HCT116 (cell line): Measurements from ENCODE around the gene CARD9. TPM values are rescaled to one million over a fixed set of nuclear protein-coding genes. Genes with fewer than 3 reads are reported as not detected.

Experiments
- ATAC-seq: fragments of 200-7000 bp; cut with Tn5 transposase; 2 replicates; pipeline ENCODE4 v1.9.1; 2020; ENCODE audit warnings: mild to moderate bottlenecking, moderate library complexity
- BruUV-seq: library from RNA; stranded (reverse); fragments of 400-500 nt; replicated peaks from 2 replicates; lab custom pipeline; 2021; lab: Mats Ljungman, UMichigan
- CTCF ChIA-PET: fragments of 300-600 bp; sonication (Branson Sonifier 250); formaldehyde crosslinking; loops from one replicate; lab custom pipeline; 2021; ENCODE audit warnings: antibody characterized with exemption; lab: Charles Lee
- POLR2A ChIA-PET: fragments of 300-600, 350-600 bp; sonication (Branson Sonifier 250); formaldehyde crosslinking; loops from one replicate; lab custom pipeline; 2021; ENCODE audit warnings: antibody characterized with exemption; lab: Charles Lee
- RAD21 ChIA-PET, 2 experiments: fragments of 300-600 bp; sonication (Branson Sonifier 250); formaldehyde crosslinking; loops; one replicate each; lab custom pipeline; 2023; ENCODE audit warnings: low total read pairs in 2 of 2; ENCODE audit not compliant: uncharacterized antibody in 2 of 2, unreplicated experiment in 2 of 2, low non-redundant PET in 1 of 2; lab: Charles Lee
- DNase-seq: peaks from one replicate; pipeline ENCODE4 v3.0.0-alpha.2; 2010; ENCODE audit warnings: low read depth, low spot score
- H2AFZ ChIP-seq: fragments of 200-600 bp; shearing (Covaris generic), sonication (generic); 2 replicates; pipeline ENCODE4 v1.6.1; 2017; ENCODE audit warnings: low read depth, mixed run types, mixed read lengths, antibody characterized with exemption, low read length; ENCODE audit not compliant: poor library complexity, severe bottlenecking
- H3K27ac ChIP-seq: 2 replicates; pipeline ENCODE4 v1.5.1; 2012; ENCODE audit warnings: low read depth, low read length
- H3K27me3 ChIP-seq: fragments of 200-600 bp; sonication (generic); 2 replicates; pipeline ENCODE4 v1.6.1; 2016; ENCODE audit warnings: mixed run types, low read length, mixed read lengths; ENCODE audit not compliant: insufficient read depth
- H3K36me3 ChIP-seq, 2 experiments: fragments of 200-500 bp in 1 of 2; fragments of 200-600 bp in 1 of 2; sonication (Bioruptor generic) in 1 of 2; sonication (generic) in 1 of 2; 2 replicates each; pipeline versions ENCODE4 v1.5.1 to v1.6.1; 2014 to 2016; ENCODE audit warnings: low read length in 2 of 2, inconsistent platforms in 1 of 2, mixed read lengths in 1 of 2, mixed run types in 1 of 2; ENCODE audit not compliant: insufficient read depth in 2 of 2, control insufficient read depth in 1 of 2
- H3K4me1 ChIP-seq, 2 experiments: fragments of 200-600 bp in 1 of 2; sonication (generic) in 1 of 2; 2 replicates each; pipeline versions ENCODE4 v1.5.1 to v1.6.1; 2012 to 2017; ENCODE audit warnings: low read length in 2 of 2, inconsistent platforms in 1 of 2, mild to moderate bottlenecking in 1 of 2, mixed read lengths in 1 of 2, mixed run types in 1 of 2, moderate library complexity in 1 of 2; ENCODE audit not compliant: insufficient read depth in 2 of 2, control insufficient read depth in 1 of 2
- H3K4me2 ChIP-seq: fragments of 200-600 bp; sonication (generic); 2 replicates; pipeline ENCODE4 v1.6.1; 2017; ENCODE audit warnings: mixed run types, low read length, mixed read lengths
- H3K4me3 ChIP-seq, 2 experiments: fragments of 200-600 bp in 1 of 2; sonication (generic) in 1 of 2; replicated peaks in 1 of 2; 2 replicates each; pipeline ENCODE4 v1.5.1; 2011 to 2016; ENCODE audit warnings: low read length in 2 of 2, control low read depth in 1 of 2, low read depth in 1 of 2, mild to moderate bottlenecking in 1 of 2, mixed read lengths in 1 of 2, mixed run types in 1 of 2
- H3K79me2 ChIP-seq: fragments of 200-600 bp; sonication (generic); 2 replicates; pipeline ENCODE4 v1.6.1; 2017; ENCODE audit warnings: mild to moderate bottlenecking, mixed run types, low read length, moderate library complexity, mixed read lengths; ENCODE audit not compliant: insufficient read depth
- H3K9ac ChIP-seq: fragments of 200-600 bp; sonication (generic); 2 replicates; pipeline ENCODE4 v1.6.1; 2016; ENCODE audit warnings: low read length, mixed read lengths
- H3K9me2 ChIP-seq: fragments of 200-600 bp; sonication (generic), shearing (Covaris generic); 2 replicates; pipeline ENCODE4 v1.6.1; 2017; ENCODE audit warnings: mixed run types, mild to moderate bottlenecking, moderate library complexity; ENCODE audit not compliant: insufficient read depth
- H3K9me3 ChIP-seq, 2 experiments: fragments of 200-500 bp in 1 of 2; fragments of 200-600 bp in 1 of 2; sonication (Bioruptor generic) in 1 of 2; sonication (generic) in 1 of 2; 2 replicates each; pipeline ENCODE4 v1.6.1; 2014 to 2017; ENCODE audit warnings: low read length in 2 of 2, mixed read lengths in 2 of 2, inconsistent platforms in 1 of 2, low read depth in 1 of 2, mild to moderate bottlenecking in 1 of 2, mixed run types in 1 of 2, moderate library complexity in 1 of 2; ENCODE audit not compliant: control insufficient read depth in 1 of 2, insufficient read depth in 1 of 2
- H4K20me1 ChIP-seq: fragments of 200-600 bp; sonication (generic), shearing (Covaris generic); 2 replicates; pipeline ENCODE4 v1.6.1; 2017; ENCODE audit warnings: mixed run types, mild to moderate bottlenecking, moderate library complexity; ENCODE audit not compliant: insufficient read depth
- ATF3 ChIP-seq: IDR thresholded peaks from 2 replicates; pipeline ENCODE4 v1.6.1; 2012
- CBX3 ChIP-seq: IDR thresholded peaks from 2 replicates; pipeline ENCODE4 v1.6.1; 2012; ENCODE audit warnings: low read depth
- EGR1 ChIP-seq: IDR thresholded peaks from 2 replicates; pipeline ENCODE4 v1.6.1; 2012; ENCODE audit warnings: low read depth
- ELF1 ChIP-seq: IDR thresholded peaks from 2 replicates; pipeline ENCODE4 v1.6.1; 2012; ENCODE audit warnings: low read depth, borderline replicate concordance
- EZH2 ChIP-seq: fragments of 200-600 bp; sonication (generic); IDR thresholded peaks from 2 replicates; pipeline ENCODE4 v1.6.1; 2017; ENCODE audit warnings: antibody characterized with exemption, mixed run types
- MAX ChIP-seq: IDR thresholded peaks from 2 replicates; pipeline ENCODE4 v1.6.1; 2012
- POLR2A ChIP-seq: IDR thresholded peaks from 2 replicates; pipeline ENCODE4 v1.7.0; 2011; ENCODE audit warnings: borderline replicate concordance; ENCODE audit not compliant: insufficient read depth, insufficient read length; ENCODE audit errors: extremely low read depth
- POLR2AphosphoS5 ChIP-seq: IDR thresholded peaks from 2 replicates; pipeline ENCODE4 v1.6.1; 2011; ENCODE audit warnings: mild to moderate bottlenecking, low read depth, low read length, moderate library complexity
- RAD21 ChIP-seq: IDR thresholded peaks from 2 replicates; pipeline ENCODE4 v1.6.1; 2012; ENCODE audit warnings: low read depth, mild to moderate bottlenecking
- REST ChIP-seq: IDR thresholded peaks from 2 replicates; pipeline ENCODE4 v1.6.1; 2012; ENCODE audit warnings: low read depth
- SRF ChIP-seq: IDR thresholded peaks from 2 replicates; pipeline ENCODE4 v1.6.1; 2012; ENCODE audit warnings: low read depth
- TCF7L2 ChIP-seq: IDR thresholded peaks from 2 replicates; pipeline ENCODE4 v1.7.0; 2011; ENCODE audit warnings: borderline replicate concordance, inconsistent platforms; ENCODE audit not compliant: insufficient read depth, insufficient read length; ENCODE audit errors: extremely low read depth
- YY1 ChIP-seq: IDR thresholded peaks from 2 replicates; pipeline ENCODE4 v1.6.1; 2011; ENCODE audit warnings: low read length, low read depth, moderate library complexity, mild to moderate bottlenecking; ENCODE audit not compliant: insufficient replicate concordance; ENCODE audit errors: extremely low read depth
- ZFX ChIP-seq: fragments of 450-650 bp; IDR thresholded peaks from 2 replicates; pipeline ENCODE4 v1.6.1; 2017
- ZNF274 ChIP-seq: fragments of 200-500 bp; sonication (Bioruptor generic); IDR thresholded peaks from 2 replicates; pipeline ENCODE4 v1.6.1; 2014; ENCODE audit warnings: mild to moderate bottlenecking, low read depth, low read length, inconsistent platforms
- intact Hi-C: fragments of 100-400 bp; cut with micrococcal nuclease; formaldehyde crosslinking; loops from 2 replicates; pipeline ENCODE4 v1.10.0; 2022
- total RNA-seq: library from RNA; stranded (reverse); gene quantifications from one replicate; pipeline ENCODE4 v1.2.1, GENCODE V29; 2021; ENCODE audit not compliant: unreplicated experiment

Gene CARD9
- total RNA-seq, 1 experiment from 2014 or later: 1.2 TPM

- peaks cover 2 to 4% of the 10 kb centered on the region in 2 experiments for H3K4me1 ChIP-seq
- H3K4me2 ChIP-seq: no peak overlapping the region
- H4K20me1 ChIP-seq: no peaks in the 10 kb centered on the region
- no peak overlapping the region for H3K4me3 ChIP-seq
- H3K36me3 ChIP-seq: no peaks in the 10 kb centered on the region
- no peak for DNase-seq
- no peaks in the 10 kb centered on the region for H3K9me2 ChIP-seq
- CTCF ChIA-PET: no interaction called here
- H3K79me2 ChIP-seq: no peaks in the 10 kb centered on the region
- H3K27me3 ChIP-seq: no peaks in the 10 kb centered on the region
- no peak for TF ChIP-seq YY1
- TF ChIP-seq EZH2: no peak
- TF ChIP-seq EGR1: no peak
- TF ChIP-seq ZFX: no peak
- no peak for TF ChIP-seq CBX3
- no peak for TF ChIP-seq ZNF274
- TF ChIP-seq SRF: no peak
- TF ChIP-seq POLR2A: no peak
- TF ChIP-seq ATF3: no peak
- no peak for TF ChIP-seq REST
- no peak for TF ChIP-seq RAD21
- TF ChIP-seq TCF7L2: no peak
- TF ChIP-seq POLR2AphosphoS5: no peak
- TF ChIP-seq ELF1: no peak
- no peak for TF ChIP-seq MAX
- H3K9me3 ChIP-seq: peaks cover 10 to 21% of the 10 kb centered on the region in 2 experiments; a peak in 2 of 4 replicates
- ATAC-seq: no peak
- H2AFZ ChIP-seq: no peak overlapping the region
- H3K9ac ChIP-seq: no peak overlapping the region
- no TSS peak for BruUV-seq
- RAD21 ChIA-PET: no interaction called here
- H3K27ac ChIP-seq: no peak overlapping the region
- intact Hi-C loops: no loop called here
- POLR2A ChIA-PET: no interaction called here
Measured at GRCh38 chr9:136316896-136317676, 56.4 kb downstream of the CARD9 start.
